HG02623 (cell line): Measurements from ENCODE around the gene MBL2.

Experiments
- ATAC-seq: cut with Tn5 transposase; IDR thresholded peaks from one replicate; pipeline ENCODE4 v1.9.1; 2021; ENCODE audit warnings: moderate library complexity; ENCODE audit not compliant: unreplicated experiment

Gene MBL2

GRCh38 chr10:52774182-52774581 lies 1.6 kb upstream of the MBL2 start:
- no peak for ATAC-seq

GRCh38 chr10:52771534-52772445 lies 794 bp downstream of the MBL2 start:
- no peak for ATAC-seq

GRCh38 chr10:52770904-52771303 lies 1.7 kb downstream of the MBL2 start:
- no peak for ATAC-seq

- no peak for ATAC-seq
Measured at GRCh38 chr10:52769966-52770365, 2.6 kb downstream of the MBL2 start.

GRCh38 chr10:52768001-52768532 lies 4.5 kb downstream of the MBL2 start:
- ATAC-seq: no peak

DNA sequence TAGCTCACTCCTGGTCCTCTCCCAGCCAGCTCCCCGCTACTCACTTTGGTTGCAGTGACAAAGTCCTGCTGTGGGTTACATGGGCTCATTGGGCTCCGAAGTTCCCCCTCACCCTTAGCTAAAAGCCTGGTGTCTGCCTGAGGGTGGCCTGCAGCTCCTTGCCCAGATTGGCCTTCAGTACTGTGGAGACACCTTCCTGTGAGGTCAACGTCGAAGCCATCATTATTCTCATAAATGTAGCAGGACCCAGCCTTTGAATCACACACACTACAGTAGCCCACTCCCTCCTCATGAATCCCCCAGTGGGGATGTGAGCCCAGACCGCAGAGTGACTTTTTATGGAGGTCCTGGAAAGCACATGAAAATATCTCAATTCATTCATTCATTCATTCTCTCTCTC lies 10.5 kb downstream of the MBL2 start:
- no peak for ATAC-seq

DNA sequence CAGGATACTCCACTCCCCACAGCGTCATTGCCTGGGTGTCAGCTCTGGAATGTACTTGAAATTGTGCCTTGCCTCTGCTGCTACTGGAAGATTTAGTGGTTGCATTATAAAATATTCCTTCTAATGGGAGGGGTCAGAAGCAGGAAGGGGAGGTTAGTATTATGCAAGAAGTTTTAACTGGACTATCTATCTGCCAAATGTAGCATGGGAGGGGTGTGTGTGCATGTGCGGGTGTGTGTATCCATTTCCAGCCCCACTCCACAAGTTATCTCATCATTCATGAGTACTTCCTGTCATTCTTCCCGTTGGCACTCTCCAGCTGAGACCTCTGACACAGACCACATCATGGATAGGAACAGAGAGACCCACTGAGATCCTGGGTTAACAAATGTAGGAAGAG lies 13.4 kb downstream of the MBL2 start:
- no peak for ATAC-seq

DNA sequence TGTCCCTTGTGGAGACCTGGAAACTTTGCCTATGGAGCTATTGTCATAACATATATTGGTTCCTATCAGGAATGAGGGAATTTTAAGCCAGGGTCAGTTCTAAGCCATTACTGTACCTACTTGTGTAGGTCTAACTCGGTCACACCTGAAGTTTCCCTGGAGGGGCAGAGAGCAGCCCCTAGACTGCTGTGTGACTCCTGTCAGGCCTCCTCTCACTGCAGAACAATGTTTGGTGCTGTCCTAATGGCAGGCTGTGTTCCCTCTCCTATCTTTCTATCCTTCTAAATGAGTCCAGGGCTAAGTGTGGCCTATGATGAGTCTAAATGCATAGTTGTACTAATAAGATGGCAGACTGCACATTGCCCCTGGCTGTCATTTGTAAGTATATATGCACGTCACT lies 14.2 kb downstream of the MBL2 start:
- no peak for ATAC-seq

- ATAC-seq: no peak
Measured at GRCh38 chr10:52757773-52758172, 14.8 kb downstream of the MBL2 start.

- ATAC-seq: no peak
Measured at GRCh38 chr10:52756966-52757365, 15.6 kb downstream of the MBL2 start.

DNA sequence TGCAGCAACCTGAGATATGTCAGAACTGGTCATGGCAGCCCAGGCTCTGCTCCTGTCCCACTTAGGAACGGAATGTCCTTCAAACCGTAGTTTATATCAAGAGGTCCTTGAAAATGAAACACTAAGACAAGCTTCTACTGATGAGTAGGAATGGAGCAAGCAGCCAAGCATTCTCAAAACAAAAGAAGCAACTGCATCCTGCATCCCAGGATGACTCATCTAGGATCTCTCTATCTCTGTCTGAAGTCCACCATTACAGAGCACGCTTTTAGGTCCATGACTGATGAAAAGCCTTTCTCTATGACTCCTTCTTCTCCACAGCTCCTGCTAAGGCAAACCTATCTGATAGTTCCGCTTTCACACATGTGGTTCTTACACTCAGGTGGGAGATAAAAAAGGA lies 16.3 kb downstream of the MBL2 start:
- ATAC-seq: no peak

GRCh38 chr10:52755297-52756062 lies 17.1 kb downstream of the MBL2 start:
- ATAC-seq: no peak

DNA sequence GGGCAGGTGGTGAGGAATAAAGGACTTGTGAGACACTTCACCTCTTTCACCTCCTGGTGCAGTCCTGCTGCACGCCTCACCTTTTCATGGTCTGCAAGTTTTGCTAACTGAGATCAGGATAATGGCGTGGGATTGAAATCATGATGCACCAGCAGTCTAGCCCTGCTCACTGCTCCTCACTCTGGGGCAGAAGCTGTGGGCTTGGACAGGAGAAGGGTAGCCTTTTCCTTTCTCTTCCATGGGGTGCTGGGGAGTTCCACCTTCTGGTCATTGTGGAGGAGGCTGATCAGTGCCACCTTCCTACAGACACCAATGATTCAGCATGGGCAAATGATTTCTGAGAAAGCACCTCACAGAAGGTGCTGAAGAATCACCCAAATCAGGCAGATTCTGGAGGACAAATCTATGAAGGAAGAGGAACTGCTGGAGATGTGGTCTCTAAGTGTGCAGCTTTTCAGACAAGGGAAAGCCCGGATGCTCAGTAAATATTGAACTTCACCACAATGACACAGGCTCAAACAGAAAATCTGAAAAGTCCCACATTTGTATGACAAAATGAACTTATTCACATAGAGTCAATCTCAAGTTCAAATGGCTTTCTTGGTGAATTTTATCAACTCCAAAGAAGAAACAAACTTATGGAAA lies 19.7 kb downstream of the MBL2 start:
- no peak for ATAC-seq

DNA sequence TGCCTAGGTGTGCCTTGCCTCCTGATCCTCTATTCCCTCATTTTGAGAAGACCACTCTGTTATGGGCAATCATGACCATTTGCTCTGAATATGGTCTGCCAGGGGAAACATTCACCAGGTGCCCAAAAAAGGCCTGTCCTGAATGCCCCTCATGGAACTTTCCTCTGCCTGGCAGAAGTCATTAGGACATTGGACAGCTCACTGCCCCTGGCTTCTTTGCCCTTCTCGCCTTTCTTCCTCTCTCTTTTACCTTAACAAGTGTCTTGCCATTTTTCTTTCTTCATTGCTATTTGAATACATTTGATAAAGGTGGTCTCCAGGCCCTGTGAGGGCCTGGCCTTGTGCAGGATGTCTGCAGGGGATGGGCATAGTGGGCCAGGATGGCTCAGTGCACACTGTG lies 20.3 kb downstream of the MBL2 start:
- no peak for ATAC-seq

- ATAC-seq: no peak
Measured at GRCh38 chr10:52751337-52751736, 21.2 kb downstream of the MBL2 start.

DNA sequence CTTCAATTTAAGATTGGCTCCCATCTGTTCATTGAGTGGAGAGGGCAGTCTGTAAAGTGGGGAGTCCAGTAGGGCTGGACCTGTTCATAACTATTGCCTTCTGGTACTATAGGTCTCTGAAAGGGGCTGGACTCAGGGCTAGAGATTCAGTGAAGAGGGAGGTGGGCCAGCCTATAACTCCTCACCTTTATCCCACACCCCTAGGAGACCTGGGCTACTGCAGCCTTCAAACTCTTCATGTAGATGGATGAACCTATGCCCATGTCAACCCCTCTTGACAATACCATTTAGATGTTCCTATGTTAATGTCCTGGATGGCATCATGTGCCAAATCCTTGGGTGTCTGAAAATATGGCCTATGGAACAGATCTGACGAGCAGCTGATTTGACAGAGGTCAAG lies 22.0 kb downstream of the MBL2 start:
- ATAC-seq: no peak

DNA sequence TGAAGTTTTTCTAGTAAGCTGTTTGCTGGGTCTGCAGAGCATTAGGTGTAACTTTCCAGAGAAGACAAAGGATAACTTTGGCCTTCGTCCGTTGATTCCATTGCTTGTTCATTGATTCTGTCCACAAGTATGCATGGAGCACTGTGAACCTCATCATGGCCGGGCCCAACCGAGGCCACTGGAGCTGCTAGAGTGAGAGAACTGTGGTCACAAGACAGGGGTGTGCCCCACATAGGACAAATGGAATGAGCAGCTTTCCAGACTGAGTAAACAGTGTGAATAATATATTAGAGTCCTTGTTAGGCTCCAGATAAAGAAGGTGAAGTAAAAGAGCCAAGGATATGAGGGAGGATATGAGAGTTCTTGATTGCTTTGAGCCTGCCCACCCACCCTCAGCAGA lies 24.9 kb downstream of the MBL2 start:
- no peak for ATAC-seq

- no peak for ATAC-seq
Measured at GRCh38 chr10:52746169-52746568, 26.4 kb downstream of the MBL2 start.

GRCh38 chr10:52744057-52744805 lies 28.4 kb downstream of the MBL2 start:
- ATAC-seq: no peak

DNA sequence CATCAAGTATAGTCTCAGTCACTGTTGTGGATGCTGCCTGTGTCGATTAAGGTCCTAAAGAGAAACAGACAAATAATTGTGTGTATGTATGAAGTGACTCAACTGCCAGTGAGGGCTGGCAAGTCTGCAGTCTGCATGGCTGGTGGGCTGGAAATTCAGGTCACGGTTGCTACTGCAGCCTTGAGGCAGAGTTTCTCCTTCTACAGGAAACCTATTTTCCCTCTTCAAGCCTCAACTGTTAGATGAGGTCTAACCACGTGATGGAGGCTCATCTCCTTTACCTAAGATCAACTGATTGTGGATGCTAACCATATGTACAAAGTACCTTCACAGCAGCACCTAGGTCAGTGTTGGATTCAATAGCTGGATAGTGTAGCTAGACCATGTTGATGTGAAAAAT lies 29.9 kb downstream of the MBL2 start:
- ATAC-seq: no peak

DNA sequence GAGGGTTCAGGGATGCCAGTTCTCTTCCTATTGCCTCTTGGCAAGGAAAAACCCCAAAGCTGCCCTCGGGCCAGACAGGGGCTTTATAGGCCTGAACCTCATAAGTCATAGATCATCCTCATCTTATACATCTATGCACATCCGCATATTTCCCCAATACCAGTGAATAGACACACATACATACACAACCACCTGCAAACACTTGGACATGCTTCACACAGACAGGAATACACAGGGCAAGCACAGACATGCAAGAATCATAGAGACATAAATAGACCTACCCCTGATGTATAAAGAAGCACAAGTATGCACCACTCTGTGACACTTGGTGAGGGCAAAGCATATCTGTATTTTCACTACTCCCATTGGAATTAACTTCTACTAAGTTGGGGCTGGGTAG lies 30.7 kb downstream of the MBL2 start:
- ATAC-seq: no peak
